GM12878 (cell line): ENCODE data around the gene ADCY5.

Experiments used
- BHLHE40 ChIP-seq, 2 experiments: fragments of 450-650 bp in 1 of 2; IDR thresholded peaks; 2 replicates each; pipeline ENCODE4 v1.6.1; 2011 to 2017; ENCODE audit warnings: low read depth in 2 of 2, borderline replicate concordance in 1 of 2, improper control_type of control experiment in 1 of 2, low read length in 1 of 2, mild to moderate bottlenecking in 1 of 2
- EGR1 ChIP-seq, 2 experiments: IDR thresholded peaks; 1 replicate in 1 of 2; 2 replicates in 1 of 2; pipeline ENCODE4 v1.6.1; 2011 to 2012; ENCODE audit warnings: low read depth in 2 of 2, low read length in 2 of 2, borderline replicate concordance in 1 of 2, mild to moderate bottlenecking in 1 of 2, moderate library complexity in 1 of 2
- HDGF ChIP-seq: fragments of 450-650 bp; IDR thresholded peaks from 2 replicates; pipeline ENCODE4 v1.6.1; 2016; ENCODE audit warnings: antibody characterized with exemption
- NRF1 ChIP-seq: conservative IDR thresholded peaks from 2 replicates; pipeline ENCODE4 v1.6.1; 2011; ENCODE audit warnings: mild to moderate bottlenecking, low read depth, low read length, improper control_type of control experiment
- POLR2A ChIP-seq: IDR thresholded peaks from 2 replicates; pipeline ENCODE4 v1.6.1; 2011; ENCODE audit warnings: low read depth, mild to moderate bottlenecking, low read length
- RELA ChIP-seq: fragments of 450-650 bp; IDR thresholded peaks from 2 replicates; pipeline ENCODE4 v1.8.0; 2014; ENCODE audit warnings: borderline replicate concordance; ENCODE audit not compliant: partially characterized antibody
- RFX5 ChIP-seq: IDR thresholded peaks from 2 replicates; pipeline ENCODE4 v1.6.1; 2011; ENCODE audit warnings: low read depth, low read length, improper control_type of control experiment
- TF ChIP-seq, protein P1 (sequence below), 3 experiments: IDR thresholded peaks in 2 of 3; conservative IDR thresholded peaks in 1 of 3; 2 replicates each; pipeline ENCODE4 v1.5.1; 2011; ENCODE audit warnings: low read depth in 3 of 3, low read length in 3 of 3, mild to moderate bottlenecking in 3 of 3, control low read depth in 2 of 3, moderate library complexity in 2 of 3, inconsistent platforms in 1 of 3, mixed read lengths in 1 of 3; ENCODE audit not compliant: control insufficient read depth in 2 of 3, insufficient read depth in 1 of 3; ENCODE audit errors: extremely low read depth in 1 of 3

DNA sequence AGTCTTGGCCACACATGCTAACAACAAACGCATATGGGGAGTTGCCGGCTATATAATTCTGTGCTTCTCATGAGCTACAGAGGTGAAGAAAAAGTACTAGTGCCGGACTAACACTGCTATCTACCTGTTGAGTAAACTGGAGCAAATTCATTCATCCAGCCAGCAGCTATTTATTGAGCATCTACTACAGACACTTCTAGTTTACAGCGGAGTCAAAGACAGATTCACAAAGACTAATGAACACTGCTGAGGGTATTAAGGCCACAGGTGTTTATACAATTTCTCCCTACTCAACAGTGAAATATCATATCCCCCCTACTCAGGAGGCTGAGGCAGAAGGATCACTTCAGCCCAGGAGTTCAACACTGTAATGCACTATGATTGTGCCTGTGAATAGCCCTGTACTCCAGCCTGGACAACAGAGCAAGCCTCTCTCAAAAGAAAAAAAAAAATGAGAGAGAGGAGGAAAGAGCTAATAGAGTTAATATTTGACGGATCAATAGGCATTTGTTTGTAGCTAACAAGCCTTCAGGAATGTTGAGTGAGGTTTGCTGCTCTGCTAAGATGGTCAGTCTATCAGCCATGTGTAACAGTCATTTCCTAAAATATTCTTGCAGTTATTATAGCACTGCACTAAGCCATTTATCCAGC, 17.8 kb downstream of the ADCY5 start:
- TF ChIP-seq, protein P1, sequence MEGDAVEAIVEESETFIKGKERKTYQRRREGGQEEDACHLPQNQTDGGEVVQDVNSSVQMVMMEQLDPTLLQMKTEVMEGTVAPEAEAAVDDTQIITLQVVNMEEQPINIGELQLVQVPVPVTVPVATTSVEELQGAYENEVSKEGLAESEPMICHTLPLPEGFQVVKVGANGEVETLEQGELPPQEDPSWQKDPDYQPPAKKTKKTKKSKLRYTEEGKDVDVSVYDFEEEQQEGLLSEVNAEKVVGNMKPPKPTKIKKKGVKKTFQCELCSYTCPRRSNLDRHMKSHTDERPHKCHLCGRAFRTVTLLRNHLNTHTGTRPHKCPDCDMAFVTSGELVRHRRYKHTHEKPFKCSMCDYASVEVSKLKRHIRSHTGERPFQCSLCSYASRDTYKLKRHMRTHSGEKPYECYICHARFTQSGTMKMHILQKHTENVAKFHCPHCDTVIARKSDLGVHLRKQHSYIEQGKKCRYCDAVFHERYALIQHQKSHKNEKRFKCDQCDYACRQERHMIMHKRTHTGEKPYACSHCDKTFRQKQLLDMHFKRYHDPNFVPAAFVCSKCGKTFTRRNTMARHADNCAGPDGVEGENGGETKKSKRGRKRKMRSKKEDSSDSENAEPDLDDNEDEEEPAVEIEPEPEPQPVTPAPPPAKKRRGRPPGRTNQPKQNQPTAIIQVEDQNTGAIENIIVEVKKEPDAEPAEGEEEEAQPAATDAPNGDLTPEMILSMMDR (IDR thresholded peaks at IDR 0.05 in 2 of 3, conservative IDR thresholded peaks at IDR 0.05 in 1 of 3; ENCODE audit: control insufficient read depth in 2 of 3, extremely low read depth in 1 of 3, insufficient read depth in 1 of 3, low read depth in 3 of 3, low read length in 3 of 3), result no peak
- TF ChIP-seq POLR2A (no peak), BHLHE40 (IDR thresholded peaks at IDR 0.05; ENCODE audit: borderline replicate concordance in 1 of 2, low read depth in 2 of 2, low read length in 1 of 2) (no peak), HDGF (no peak), RFX5 (no peak), RELA (no peak), NRF1 (no peak), EGR1 (IDR thresholded peaks at IDR 0.05; ENCODE audit: borderline replicate concordance in 1 of 2, low read depth in 2 of 2, low read length in 2 of 2) (no peak)
